ENCODE results near the gene DICER1.

GRCh38 chr14:95188380-95188779 is 31.1 kb upstream of the DICER1 start:
- TF ChIP-seq CTCF (IDR thresholded peaks at IDR 0.05) (no peak), ZFX (IDR thresholded peaks at IDR 0.05; ENCODE audit: borderline replicate concordance) (no peak)
